HG03565 (cell line): ENCODE data around the gene LRP1.

Experiments used
- ATAC-seq: cut with Tn5 transposase; IDR thresholded peaks from one replicate; pipeline ENCODE4 v1.9.1; 2021; ENCODE audit warnings: mild to moderate bottlenecking, moderate library complexity; ENCODE audit not compliant: unreplicated experiment

LRP1 gene

GRCh38 chr12:57133013-57133569 lies 4.8 kb downstream of the LRP1 start:
- ATAC-seq = no peak

GRCh38 chr12:57133916-57134315 lies 5.6 kb downstream of the LRP1 start:
- ATAC-seq = no peak

DNA sequence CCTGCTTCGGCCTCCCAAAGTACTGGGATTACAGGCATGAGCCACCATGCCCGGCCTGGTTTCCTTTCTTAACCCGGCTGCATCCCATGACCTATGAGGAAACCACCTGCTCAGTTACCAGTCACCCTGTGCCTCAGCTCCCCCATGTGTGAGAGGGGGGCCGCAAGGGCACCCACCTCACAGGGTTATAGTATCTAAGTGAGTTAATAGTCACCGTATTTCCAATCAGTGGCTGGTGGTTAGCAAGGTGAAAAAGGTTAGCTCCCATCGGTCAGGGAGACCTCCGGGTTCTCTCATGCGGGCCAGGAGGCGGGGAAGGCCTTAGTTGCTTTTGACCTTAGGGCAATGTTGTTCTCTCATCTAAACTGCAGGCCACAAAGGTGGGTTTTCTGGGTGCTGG lies 6.7 kb downstream of the LRP1 start:
- ATAC-seq = no peak

GRCh38 chr12:57135527-57136326 lies 7.4 kb downstream of the LRP1 start:
- no peak for ATAC-seq

DNA sequence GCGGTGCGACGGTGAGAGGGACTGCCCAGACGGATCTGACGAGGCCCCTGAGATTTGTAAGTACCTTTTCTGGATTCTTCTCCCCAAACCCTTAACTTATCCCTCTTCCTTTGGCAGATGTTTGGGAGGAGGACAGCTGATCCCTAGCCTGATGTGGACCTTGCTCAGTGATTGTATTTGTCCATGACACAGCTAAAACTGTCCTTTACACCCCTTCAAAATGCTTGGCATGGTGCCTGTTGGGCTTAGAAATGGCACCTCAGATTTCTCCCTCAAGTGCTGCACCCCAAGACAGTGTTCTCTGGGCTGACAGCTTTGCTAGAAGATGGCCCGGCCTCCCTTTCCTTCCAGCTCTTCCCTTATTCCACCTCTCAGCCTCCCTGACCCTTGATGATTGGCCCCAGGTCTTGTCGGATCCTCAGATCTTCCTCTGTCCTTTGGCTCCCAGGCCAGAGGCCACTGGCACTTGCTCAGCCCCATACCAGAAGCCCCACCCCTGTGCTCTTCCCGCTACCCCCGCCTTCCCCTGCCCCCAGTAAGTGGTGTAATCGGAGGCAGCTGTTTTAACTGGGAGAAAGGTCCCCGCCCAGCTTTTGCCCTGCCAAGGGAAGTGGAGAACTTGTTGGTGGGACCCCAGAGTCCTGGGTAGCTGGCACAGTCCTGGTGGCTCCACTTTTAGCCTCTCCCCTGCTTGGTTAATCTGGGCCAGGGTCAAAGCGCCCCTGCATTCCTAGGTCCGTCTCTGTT lies 10.4 kb downstream of the LRP1 start:
- no peak for ATAC-seq

DNA sequence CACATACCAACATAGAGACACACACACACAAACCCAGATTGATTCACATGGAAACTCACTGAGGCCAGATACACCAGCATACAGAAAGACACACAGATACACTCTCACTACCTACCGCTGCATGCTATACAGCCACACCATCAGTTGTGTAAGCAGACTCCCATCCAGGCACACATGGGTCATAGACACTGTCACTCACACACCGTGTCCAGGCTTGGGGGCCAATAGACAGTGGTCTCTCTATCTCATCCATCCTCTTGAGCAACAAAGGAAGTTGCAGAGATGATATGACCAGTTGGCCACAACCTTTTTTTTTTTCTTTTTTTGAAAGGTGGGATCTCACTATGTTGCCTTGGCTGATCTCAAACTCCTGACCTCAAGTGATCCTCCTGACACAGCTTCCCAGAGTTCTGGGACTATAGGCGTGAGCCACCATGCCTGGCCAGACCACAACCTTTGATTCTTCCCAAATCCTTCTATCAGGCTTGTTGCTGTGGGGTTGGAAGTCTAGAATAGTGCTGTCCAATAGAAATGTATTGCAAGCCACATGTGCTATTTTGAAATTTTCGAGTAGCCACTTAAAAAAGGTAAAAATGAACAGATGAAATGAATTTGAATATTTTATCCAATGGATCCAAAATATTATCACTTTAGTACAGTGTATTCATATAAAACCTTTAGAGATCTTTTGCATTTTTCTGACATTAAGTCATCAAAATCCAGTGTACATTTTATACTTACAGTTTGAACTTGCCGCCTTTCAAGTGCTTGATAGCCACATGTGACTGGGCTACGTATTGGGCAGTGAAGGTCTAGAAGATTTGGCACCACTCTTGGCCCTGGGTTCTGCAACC lies 11.7 kb downstream of the LRP1 start:
- no peak for ATAC-seq

DNA sequence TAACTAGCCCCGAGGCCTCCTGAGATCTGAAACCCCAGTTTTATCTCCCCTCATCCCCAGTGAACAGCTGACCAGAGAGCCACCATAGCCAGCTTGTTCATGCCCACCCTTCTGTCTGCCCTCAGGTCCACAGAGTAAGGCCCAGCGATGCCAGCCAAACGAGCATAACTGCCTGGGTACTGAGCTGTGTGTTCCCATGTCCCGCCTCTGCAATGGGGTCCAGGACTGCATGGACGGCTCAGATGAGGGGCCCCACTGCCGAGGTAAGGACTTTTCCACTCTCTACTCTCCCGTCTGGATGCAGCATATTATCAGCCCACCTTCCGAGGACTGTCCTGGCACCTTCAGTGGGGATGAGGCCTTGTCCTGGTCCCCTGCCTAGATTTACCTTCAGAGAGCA lies 13.0 kb downstream of the LRP1 start:
- no peak for ATAC-seq

DNA sequence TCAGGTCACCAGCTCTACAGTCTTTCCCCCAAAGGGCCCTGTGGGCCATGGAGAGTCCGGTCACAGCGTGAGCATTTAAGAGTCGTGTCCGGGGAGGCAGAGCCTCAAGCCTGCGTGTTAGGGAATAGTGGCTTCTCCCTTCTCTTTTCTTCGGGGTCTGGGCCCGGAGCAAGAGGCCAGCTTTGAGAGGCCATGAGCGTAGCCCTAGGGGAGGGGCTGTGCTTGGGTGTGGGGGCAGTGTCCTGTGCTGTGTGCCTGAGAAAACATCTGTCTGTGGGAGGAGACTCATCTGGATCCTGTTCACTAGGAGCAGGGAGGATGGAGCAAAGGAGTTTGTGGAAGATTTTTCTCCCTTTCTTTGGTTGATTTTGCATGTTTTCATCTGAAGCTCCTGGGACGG lies 13.8 kb downstream of the LRP1 start:
- ATAC-seq = no peak

GRCh38 chr12:57142727-57143126 lies 14.4 kb downstream of the LRP1 start:
- ATAC-seq = no peak

- no peak for ATAC-seq
Measured at GRCh38 chr12:57143454-57143853, 15.2 kb downstream of the LRP1 start.

- no peak for ATAC-seq
Measured at GRCh38 chr12:57145460-57146059, 17.3 kb downstream of the LRP1 start.

GRCh38 chr12:57146092-57146491 lies 17.8 kb downstream of the LRP1 start:
- no peak for ATAC-seq

GRCh38 chr12:57146961-57147944 lies 19.0 kb downstream of the LRP1 start, which contains the start of gene LRP1-AS:
Gene LRP1-AS, minus strand, starts transcription at chr12:57147619.
- ATAC-seq = no peak

GRCh38 chr12:57148469-57149244 lies 20.4 kb downstream of the LRP1 start:
- no peak for ATAC-seq

- no peak for ATAC-seq
Measured at GRCh38 chr12:57149245-57149900, 21.1 kb downstream of the LRP1 start.

GRCh38 chr12:57150400-57151000 lies 22.2 kb downstream of the LRP1 start:
- ATAC-seq = no peak

GRCh38 chr12:57151741-57152630 lies 23.7 kb downstream of the LRP1 start:
- ATAC-seq = no peak
